Endothelial cell of umbilical vein (primary cell): Measurements from ENCODE around the gene UBE2L6. TPM values are rescaled to one million over a fixed set of nuclear protein-coding genes. Genes with fewer than 3 reads are reported as not detected.

Source experiments
- BruUV-seq: library from RNA; stranded (reverse); fragments of 400-500 nt; replicated peaks from 2 replicates; lab custom pipeline; 2021; lab: Mats Ljungman, UMichigan
- CTCF ChIA-PET: fragments of 300-600, 350-600 bp; sonication (Branson Sonifier 250); formaldehyde crosslinking; loops from one replicate; lab custom pipeline; 2021; ENCODE audit warnings: antibody characterized with exemption, inconsistent platforms; lab: Charles Lee
- POLR2A ChIA-PET: fragments of 300-600, 350-600 bp; sonication (Branson Sonifier 250); formaldehyde crosslinking; loops from one replicate; lab custom pipeline; 2021; ENCODE audit warnings: antibody characterized with exemption, inconsistent platforms; lab: Charles Lee
- DNase-seq: peaks from one replicate; pipeline ENCODE4 v3.0.0-alpha.2; 2011; ENCODE audit warnings: low read depth, low spot score
- FAIRE-seq: peaks from 2 replicates; lab custom pipeline; 2011; peaks lifted over from hg19 to GRCh38; lab: Jason Lieb, UNC
- H2AFZ ChIP-seq: 2 replicates; pipeline ENCODE4 v1.6.0; 2012; ENCODE audit warnings: low read depth, low read length, control low read depth, inconsistent platforms
- H3K27ac ChIP-seq: 2 replicates; pipeline ENCODE4 v1.5.1; 2011; ENCODE audit warnings: low read depth, mild to moderate bottlenecking, control low read depth, low read length, moderate library complexity; ENCODE audit not compliant: insufficient read depth
- H3K27me3 ChIP-seq, 2 experiments: 2 replicates each; pipeline versions ENCODE4 v1.6.0 to v1.6.1; 2011; ENCODE audit warnings: low read length in 2 of 2, mixed read lengths in 1 of 2; ENCODE audit not compliant: control insufficient read depth in 2 of 2, insufficient read depth in 2 of 2
- H3K36me3 ChIP-seq, 2 experiments: 2 replicates in 1 of 2; 3 replicates in 1 of 2; pipeline ENCODE4 v1.5.1; 2011; ENCODE audit warnings: low read length in 2 of 2, mild to moderate bottlenecking in 1 of 2, moderate library complexity in 1 of 2; ENCODE audit not compliant: control insufficient read depth in 2 of 2, insufficient read depth in 2 of 2; ENCODE audit errors: extremely low read depth in 1 of 2
- H3K4me1 ChIP-seq: 3 replicates; pipeline ENCODE4 v1.5.1; 2011; ENCODE audit warnings: mild to moderate bottlenecking, low read length; ENCODE audit not compliant: control insufficient read depth, insufficient read depth; ENCODE audit errors: extremely low read depth
- H3K4me2 ChIP-seq: 2 replicates; pipeline ENCODE4 v1.6.1; 2011; ENCODE audit warnings: low read length, control low read depth, mixed read lengths; ENCODE audit not compliant: insufficient read depth
- H3K4me3 ChIP-seq, 3 experiments: fragments of 200-600 bp in 1 of 3; sonication (generic), shearing (Covaris generic) in 1 of 3; replicated peaks in 1 of 3; 2 replicates each; pipeline ENCODE4 v1.5.1; 2011 to 2016; ENCODE audit warnings: control low read depth in 3 of 3, low read length in 3 of 3, mild to moderate bottlenecking in 2 of 3, inconsistent platforms in 1 of 3, low read depth in 1 of 3, moderate library complexity in 1 of 3; ENCODE audit not compliant: insufficient read depth in 1 of 3
- H3K79me2 ChIP-seq: 2 replicates; pipeline ENCODE4 v1.6.0; 2012; ENCODE audit warnings: low read length, inconsistent platforms; ENCODE audit not compliant: control insufficient read depth, insufficient read depth
- H3K9ac ChIP-seq: replicated peaks from 2 replicates; pipeline ENCODE3; 2011; ENCODE audit warnings: low read length, control low read depth; ENCODE audit not compliant: insufficient read depth; ENCODE audit errors: extremely low read depth
- H3K9me1 ChIP-seq: replicated peaks from 3 replicates; pipeline ENCODE4 v1.6.0; 2011; ENCODE audit warnings: mild to moderate bottlenecking, low read length; ENCODE audit not compliant: control insufficient read depth, insufficient read depth; ENCODE audit errors: extremely low read depth
- H3K9me3 ChIP-seq: replicated peaks from 2 replicates; pipeline ENCODE4 v1.5.1; 2012; ENCODE audit warnings: low read length, inconsistent platforms; ENCODE audit not compliant: control insufficient read depth, insufficient read depth
- H4K20me1 ChIP-seq: replicated peaks from 2 replicates; pipeline ENCODE3; 2011; ENCODE audit warnings: mild to moderate bottlenecking, low read length; ENCODE audit not compliant: control insufficient read depth, insufficient read depth; ENCODE audit errors: extremely low read depth
- EZH2 ChIP-seq: IDR thresholded peaks from 2 replicates; pipeline ENCODE4 v1.6.1; 2012; ENCODE audit warnings: borderline replicate concordance, low read depth, mild to moderate bottlenecking, moderate library complexity, low read length, inconsistent platforms; ENCODE audit not compliant: severe bottlenecking
- FOS ChIP-seq: IDR thresholded peaks from 2 replicates; pipeline ENCODE4 v1.6.1; 2011; ENCODE audit warnings: mild to moderate bottlenecking, low read length, moderate library complexity, borderline replicate concordance; ENCODE audit not compliant: insufficient read depth
- GATA2 ChIP-seq: IDR thresholded peaks from 2 replicates; pipeline ENCODE4 v1.7.0; 2011; ENCODE audit warnings: low read depth, mild to moderate bottlenecking, moderate library complexity, mixed read lengths, low read length; ENCODE audit not compliant: insufficient read length, insufficient read depth
- JUN ChIP-seq: IDR thresholded peaks from 2 replicates; pipeline ENCODE4 v1.6.1; 2011; ENCODE audit warnings: borderline replicate concordance, low read depth; ENCODE audit not compliant: insufficient read length, insufficient read depth
- MYC ChIP-seq: IDR thresholded peaks from one replicate; pipeline ENCODE4 v1.6.1; 2011; ENCODE audit warnings: mild to moderate bottlenecking, low read depth, low read length
- POLR2A ChIP-seq: IDR thresholded peaks from 2 replicates; pipeline ENCODE4 v1.6.1; 2012; ENCODE audit warnings: low read depth, mild to moderate bottlenecking, control low read depth, low read length
- POLR2AphosphoS5 ChIP-seq: IDR thresholded peaks from 2 replicates; pipeline ENCODE4 v1.6.1; 2012; ENCODE audit warnings: low read depth, mild to moderate bottlenecking, control low read depth, low read length, moderate library complexity; ENCODE audit not compliant: insufficient read depth
- dilution Hi-C: fragments of 300-500 bp; cut with MboI; formaldehyde crosslinking; loops from one replicate; pipeline ENCODE4 v1.15.0; 2019; ENCODE audit warnings: low sequenced_read_pairs; ENCODE audit not compliant: extremely low pct_ligation_motif_present
- intact Hi-C: fragments of 100-400 bp; cut with micrococcal nuclease; formaldehyde crosslinking; loops from one replicate; pipeline ENCODE4 v1.10.0; 2022
- polyA plus RNA-seq, 4 experiments: library from polyadenylated mRNA; depleted of rRNA in 3 of 4; stranded (reverse) in 3 of 4; unstranded in 1 of 4; fragments of >200 nt; gene quantifications; 2 replicates each; pipeline versions ENCODE4 v1.2.1 to v1.2.3, GENCODE V29; 2011 to 2012; ENCODE audit warnings: missing spikeins in 1 of 4
- total RNA-seq: library from RNA; stranded (reverse); gene quantifications from 2 replicates; pipeline ENCODE4 v1.2.3, GENCODE V29; 2021
- TF ChIP-seq, protein P1 (sequence below), 2 donors: IDR thresholded peaks; 1 replicate in 1 of 2; 2 replicates in 1 of 2; pipeline ENCODE4 v1.5.1; 2011; ENCODE audit warnings: low read length in 2 of 2, mild to moderate bottlenecking in 2 of 2, moderate library complexity in 2 of 2, control low read depth in 1 of 2, inconsistent platforms in 1 of 2, low read depth in 1 of 2; ENCODE audit not compliant: insufficient read depth in 1 of 2; ENCODE audit errors: extremely low read depth in 1 of 2
- TF ChIP-seq, protein P2 (sequence below): IDR thresholded peaks from 2 replicates; pipeline ENCODE4 v1.6.1; 2011; ENCODE audit not compliant: insufficient read depth, insufficient read length

UBE2L6 gene
- total and polyA plus RNA-seq, 2 donors (not counting 3 experiments of a cell fraction or from before 2014, with no cell fraction given) = 22.3 to 25.2 TPM

DNA sequence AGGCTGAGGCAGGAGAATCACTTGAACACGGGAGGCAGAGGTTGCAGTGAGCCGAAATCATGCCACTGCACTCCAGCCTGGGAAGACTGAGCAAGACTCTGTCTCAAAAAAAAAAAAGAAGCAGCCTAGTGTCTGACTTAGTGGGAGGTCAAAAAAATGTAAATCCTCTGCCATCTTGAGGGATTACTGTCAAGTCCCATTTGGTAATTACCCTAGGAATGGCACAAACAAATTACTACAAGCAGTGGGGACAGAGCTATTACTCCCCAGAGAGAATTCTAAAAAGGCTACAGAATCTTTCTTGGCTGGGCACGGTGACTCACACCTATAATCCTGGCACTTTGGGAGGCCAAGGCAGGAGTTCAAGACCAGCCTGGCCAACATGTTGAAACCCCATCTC is 33.8 kb upstream of the UBE2L6 start:
- H3K4me1 ChIP-seq = no peaks in the 10 kb centered on the region
- TF ChIP-seq MYC = no peak
- no peak for TF ChIP-seq GATA2
- TF ChIP-seq JUN = no peak
- TF ChIP-seq POLR2A = no peak
- no peak for TF ChIP-seq POLR2AphosphoS5
- TF ChIP-seq EZH2 = no peak
- TF ChIP-seq, protein P1, sequence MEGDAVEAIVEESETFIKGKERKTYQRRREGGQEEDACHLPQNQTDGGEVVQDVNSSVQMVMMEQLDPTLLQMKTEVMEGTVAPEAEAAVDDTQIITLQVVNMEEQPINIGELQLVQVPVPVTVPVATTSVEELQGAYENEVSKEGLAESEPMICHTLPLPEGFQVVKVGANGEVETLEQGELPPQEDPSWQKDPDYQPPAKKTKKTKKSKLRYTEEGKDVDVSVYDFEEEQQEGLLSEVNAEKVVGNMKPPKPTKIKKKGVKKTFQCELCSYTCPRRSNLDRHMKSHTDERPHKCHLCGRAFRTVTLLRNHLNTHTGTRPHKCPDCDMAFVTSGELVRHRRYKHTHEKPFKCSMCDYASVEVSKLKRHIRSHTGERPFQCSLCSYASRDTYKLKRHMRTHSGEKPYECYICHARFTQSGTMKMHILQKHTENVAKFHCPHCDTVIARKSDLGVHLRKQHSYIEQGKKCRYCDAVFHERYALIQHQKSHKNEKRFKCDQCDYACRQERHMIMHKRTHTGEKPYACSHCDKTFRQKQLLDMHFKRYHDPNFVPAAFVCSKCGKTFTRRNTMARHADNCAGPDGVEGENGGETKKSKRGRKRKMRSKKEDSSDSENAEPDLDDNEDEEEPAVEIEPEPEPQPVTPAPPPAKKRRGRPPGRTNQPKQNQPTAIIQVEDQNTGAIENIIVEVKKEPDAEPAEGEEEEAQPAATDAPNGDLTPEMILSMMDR (IDR thresholded peaks at IDR 0.05; ENCODE audit: extremely low read depth in 1 of 2, insufficient read depth in 1 of 2, low read depth in 1 of 2, low read length in 2 of 2) = no peak
- TF ChIP-seq, protein P2, sequence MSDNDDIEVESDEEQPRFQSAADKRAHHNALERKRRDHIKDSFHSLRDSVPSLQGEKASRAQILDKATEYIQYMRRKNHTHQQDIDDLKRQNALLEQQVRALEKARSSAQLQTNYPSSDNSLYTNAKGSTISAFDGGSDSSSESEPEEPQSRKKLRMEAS = no peak
- TF ChIP-seq FOS = no peak
- ChIA-PET CTCF (no interaction called here), POLR2A (no interaction called here)
- dilution Hi-C loops (no loop called here), intact Hi-C loops (no loop called here)
- no peaks in the 10 kb centered on the region for H3K9me1 ChIP-seq
- no peaks in the 10 kb centered on the region for H4K20me1 ChIP-seq
- FAIRE-seq = no peak
- H3K79me2 ChIP-seq = no peaks in the 10 kb centered on the region
- no peaks in the 10 kb centered on the region for H3K9me3 ChIP-seq
- no peak overlapping the region for H2AFZ ChIP-seq
- no peak overlapping the region for H3K27ac ChIP-seq
- no TSS peak for BruUV-seq
- H3K4me3 ChIP-seq = no peak overlapping the region
- no peak overlapping the region for H3K4me2 ChIP-seq
- DNase-seq = no peak
- H3K27me3 ChIP-seq = peaks cover 19 to 22% of the 10 kb centered on the region in 2 experiments
- no peak overlapping the region for H3K9ac ChIP-seq
- no peaks in the 10 kb centered on the region for H3K36me3 ChIP-seq
